GM19328 (cell line): ENCODE data around the gene NUP58.

Experiments
- ATAC-seq: cut with Tn5 transposase; IDR thresholded peaks from one replicate; pipeline ENCODE4 v1.9.1; 2021; ENCODE audit warnings: mild to moderate bottlenecking, moderate library complexity; ENCODE audit not compliant: unreplicated experiment

The NUP58 gene

GRCh38 chr13:25375727-25376358 lies 74.4 kb downstream of the NUP58 start:
- ATAC-seq: no peak

- no peak for ATAC-seq
Observed at GRCh38 chr13:25377244-25377962, 76.0 kb downstream of the NUP58 start.

GRCh38 chr13:25378528-25378927 lies 77.1 kb downstream of the NUP58 start:
- ATAC-seq: no peak

DNA sequence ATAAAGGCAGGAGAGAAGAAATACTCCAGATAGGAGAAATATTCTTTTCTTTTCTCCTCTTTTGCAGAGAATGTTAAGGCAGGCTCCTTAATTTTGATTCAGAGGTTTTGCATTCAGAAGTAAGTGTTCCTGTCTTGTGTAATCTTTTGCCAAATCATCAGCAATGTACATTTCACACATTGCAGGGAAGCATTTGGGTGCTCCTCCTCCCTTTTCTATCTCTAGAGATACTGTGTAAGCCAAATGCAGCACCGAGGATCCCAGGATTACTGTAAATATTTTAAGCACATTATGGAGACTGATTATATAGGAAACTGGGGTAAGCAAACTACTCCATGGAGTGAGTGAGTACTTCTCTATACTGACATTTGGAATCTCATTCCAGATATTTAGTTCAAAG lies 77.6 kb downstream of the NUP58 start:
- no peak for ATAC-seq

GRCh38 chr13:25380082-25380481 lies 78.7 kb downstream of the NUP58 start:
- no peak for ATAC-seq

GRCh38 chr13:25380741-25381324 lies 79.4 kb downstream of the NUP58 start:
- no peak for ATAC-seq

DNA sequence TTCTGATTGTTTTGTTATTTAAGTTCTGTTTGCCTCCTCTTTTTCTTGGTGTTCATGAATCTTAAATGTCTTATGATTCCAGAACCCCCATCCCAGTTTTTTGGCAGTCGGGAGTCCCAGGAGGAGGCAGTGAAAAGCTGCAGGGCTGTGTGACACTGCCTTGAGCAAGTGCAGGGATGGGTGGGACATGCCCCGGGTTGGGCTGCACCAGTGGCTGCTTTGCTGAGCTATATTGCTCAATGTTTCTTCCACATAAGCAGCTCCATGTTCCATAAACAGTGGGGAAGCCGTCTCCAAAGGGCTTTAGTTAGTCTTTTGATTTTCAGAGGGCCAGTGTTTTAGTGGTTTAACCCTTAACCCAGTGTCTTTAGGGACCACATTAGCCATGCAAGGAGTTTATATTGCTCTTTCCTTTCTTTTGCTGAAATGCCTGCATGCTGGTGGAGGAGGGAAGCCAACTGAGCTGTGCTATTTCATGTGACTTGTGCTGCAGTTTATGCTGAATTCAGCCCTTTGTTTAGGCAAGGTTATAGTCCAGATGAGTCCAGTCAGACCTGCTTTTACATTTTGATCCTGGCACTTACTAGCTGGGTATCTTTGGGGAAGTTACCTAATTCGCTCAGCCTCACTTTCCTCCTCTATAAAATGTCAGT lies 83.5 kb downstream of the NUP58 start:
- no peak for ATAC-seq

GRCh38 chr13:25391932-25392331 lies 90.5 kb downstream of the NUP58 start:
- ATAC-seq: no peak
